Inferior parietal cortex (tissue), 1 donor: ENCODE results near the gene FGFR1OP2.

Source experiments
- DNase-seq: peaks from one replicate; pipeline ENCODE4 v3.0.0-alpha.2; 2016; ENCODE audit errors: extremely low spot score

The FGFR1OP2 gene

GRCh38 chr12:27003421-27004381 lies 65.4 kb downstream of the FGFR1OP2 start:
- no peak for DNase-seq

GRCh38 chr12:27005495-27005894 lies 67.2 kb downstream of the FGFR1OP2 start:
- DNase-seq, result no peak

GRCh38 chr12:27006797-27007467 lies 68.7 kb downstream of the FGFR1OP2 start:
- no peak for DNase-seq

GRCh38 chr12:27008081-27008480 lies 69.8 kb downstream of the FGFR1OP2 start:
- DNase-seq, result no peak

- no peak for DNase-seq
Observed at GRCh38 chr12:27009881-27010301, 71.6 kb downstream of the FGFR1OP2 start.

GRCh38 chr12:27012239-27012981 lies 74.1 kb downstream of the FGFR1OP2 start:
- no peak for DNase-seq

GRCh38 chr12:27012982-27013255 lies 74.6 kb downstream of the FGFR1OP2 start:
- no peak for DNase-seq

- DNase-seq, result no peak
Observed at GRCh38 chr12:27013611-27014084, 75.4 kb downstream of the FGFR1OP2 start.

GRCh38 chr12:27014085-27014858 lies 76.0 kb downstream of the FGFR1OP2 start, which contains the start of gene TM7SF3:
TSS of gene TM7SF3 (minus strand) at chr12:27014384. CDS start at chr12:27014168, 216 bp downstream.
- DNase-seq, result peak; percentile 90

GRCh38 chr12:27014859-27015729 lies 76.8 kb downstream of the FGFR1OP2 start:
- DNase-seq, result peak; percentile 47

GRCh38 chr12:27015730-27016076 lies 77.4 kb downstream of the FGFR1OP2 start:
- DNase-seq, result no peak
